ENCODE results near the gene UBE2G1.

The UBE2G1 gene

DNA sequence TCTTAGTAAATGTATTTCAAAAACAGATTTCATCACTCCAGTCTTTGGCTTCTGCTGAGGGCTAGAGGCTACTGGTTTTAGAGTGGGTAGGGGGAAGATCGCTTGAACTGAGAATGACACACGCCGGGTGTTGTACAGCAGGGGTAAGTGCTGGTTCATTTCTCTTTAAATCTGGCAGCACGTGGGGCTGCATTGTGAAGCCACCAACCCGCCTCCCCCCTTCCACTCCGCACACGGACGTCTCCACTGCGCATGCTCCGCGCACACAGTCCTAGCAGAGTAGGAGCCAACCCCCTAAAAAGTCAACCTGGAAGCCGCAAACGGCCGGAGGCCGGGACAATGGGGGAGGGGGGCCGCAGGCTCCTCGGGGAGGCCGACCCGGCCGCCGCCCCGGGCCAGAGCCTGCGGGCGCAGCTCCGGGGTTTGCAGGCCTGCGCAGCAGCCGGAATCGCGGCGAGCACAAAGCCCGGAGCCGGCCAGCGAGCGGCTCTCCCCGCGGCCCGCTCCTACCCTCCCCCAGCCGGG, 1.3 kb downstream of the UBE2G1 start:
- no peaks in the 10 kb centered on the region for H3K27me3 ChIP-seq (ENCODE audit: insufficient read depth, poor library complexity, severe bottlenecking)
- peak overlapping the region; percentile 89 for H3K27ac ChIP-seq (ENCODE audit: poor library complexity, severe bottlenecking)
- DNase-seq (ENCODE audit: low spot score), result peak; percentile 89
- no peaks in the 10 kb centered on the region for H3K9me3 ChIP-seq (ENCODE audit: severe bottlenecking)
- peaks cover 3% of the 10 kb centered on the region for H3K4me1 ChIP-seq (ENCODE audit: insufficient read depth, poor library complexity, severe bottlenecking)
- H3K36me3 ChIP-seq (ENCODE audit: low read depth), result peaks cover 23% of the 10 kb centered on the region
- H3K4me3 ChIP-seq (ENCODE audit: severe bottlenecking), result peak overlapping the region; percentile 85
- ATAC-seq (ENCODE audit: low read depth), result peak; percentile 68
- TF ChIP-seq, protein P1, sequence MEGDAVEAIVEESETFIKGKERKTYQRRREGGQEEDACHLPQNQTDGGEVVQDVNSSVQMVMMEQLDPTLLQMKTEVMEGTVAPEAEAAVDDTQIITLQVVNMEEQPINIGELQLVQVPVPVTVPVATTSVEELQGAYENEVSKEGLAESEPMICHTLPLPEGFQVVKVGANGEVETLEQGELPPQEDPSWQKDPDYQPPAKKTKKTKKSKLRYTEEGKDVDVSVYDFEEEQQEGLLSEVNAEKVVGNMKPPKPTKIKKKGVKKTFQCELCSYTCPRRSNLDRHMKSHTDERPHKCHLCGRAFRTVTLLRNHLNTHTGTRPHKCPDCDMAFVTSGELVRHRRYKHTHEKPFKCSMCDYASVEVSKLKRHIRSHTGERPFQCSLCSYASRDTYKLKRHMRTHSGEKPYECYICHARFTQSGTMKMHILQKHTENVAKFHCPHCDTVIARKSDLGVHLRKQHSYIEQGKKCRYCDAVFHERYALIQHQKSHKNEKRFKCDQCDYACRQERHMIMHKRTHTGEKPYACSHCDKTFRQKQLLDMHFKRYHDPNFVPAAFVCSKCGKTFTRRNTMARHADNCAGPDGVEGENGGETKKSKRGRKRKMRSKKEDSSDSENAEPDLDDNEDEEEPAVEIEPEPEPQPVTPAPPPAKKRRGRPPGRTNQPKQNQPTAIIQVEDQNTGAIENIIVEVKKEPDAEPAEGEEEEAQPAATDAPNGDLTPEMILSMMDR (IDR thresholded peaks at IDR 0.05; ENCODE audit: poor library complexity, severe bottlenecking), result no peak

DNA sequence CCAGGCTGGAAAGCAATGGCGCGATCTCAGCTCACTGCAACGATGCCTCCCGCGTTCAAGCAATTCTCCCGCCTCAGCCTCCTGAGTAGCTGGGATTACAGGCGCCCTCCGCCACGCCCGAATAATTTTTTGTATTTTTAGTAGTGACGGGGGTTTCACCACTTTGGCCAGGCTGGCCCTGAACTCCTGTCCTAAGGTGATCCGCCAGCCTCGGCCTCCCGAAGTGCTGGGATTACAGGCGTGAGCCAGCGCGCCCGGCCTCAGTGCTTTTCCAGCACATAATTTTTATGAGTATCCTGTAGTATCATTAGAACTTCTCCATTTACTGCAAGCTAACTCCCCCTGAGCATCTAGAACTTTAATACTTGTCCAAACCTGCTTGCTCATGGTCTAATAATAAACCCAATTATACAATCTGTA, 1.8 kb downstream of the UBE2G1 start:
- no peak for DNase-seq (ENCODE audit: low spot score)
- TF ChIP-seq, protein P1 (IDR thresholded peaks at IDR 0.05; ENCODE audit: poor library complexity, severe bottlenecking), result no peak
- Histone ChIP-seq H3K27me3 (ENCODE audit: insufficient read depth, poor library complexity, severe bottlenecking) (no peaks in the 10 kb centered on the region), H3K9me3 (ENCODE audit: severe bottlenecking) (no peaks in the 10 kb centered on the region), H3K4me1 (ENCODE audit: insufficient read depth, poor library complexity, severe bottlenecking) (peaks cover 6% of the 10 kb centered on the region), H3K27ac (ENCODE audit: poor library complexity, severe bottlenecking) (peak overlapping the region; percentile 89), H3K36me3 (ENCODE audit: low read depth) (peaks cover 23% of the 10 kb centered on the region), H3K4me3 (ENCODE audit: severe bottlenecking) (peak overlapping the region; percentile 85)
- no peak for ATAC-seq (ENCODE audit: low read depth)

DNA sequence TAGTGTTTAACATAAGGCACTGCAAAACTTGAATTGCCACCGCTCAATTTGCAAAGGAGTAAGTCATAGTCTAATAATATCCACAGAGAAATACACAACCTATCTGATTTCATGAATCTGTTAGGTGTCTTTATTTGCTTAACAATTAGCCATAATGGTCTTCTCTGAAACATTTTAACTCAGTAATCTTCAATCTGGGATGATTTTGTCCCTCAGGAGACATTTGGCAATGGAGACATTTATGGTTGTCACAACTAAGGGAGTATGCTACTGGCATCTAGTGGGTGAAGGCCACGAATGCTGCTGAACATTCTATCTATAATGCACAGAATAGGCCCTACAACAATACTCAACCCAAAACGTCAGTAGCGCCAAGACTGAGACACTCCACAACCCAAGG, 4.3 kb downstream of the UBE2G1 start:
- H3K4me1 ChIP-seq (ENCODE audit: insufficient read depth, poor library complexity, severe bottlenecking), result peaks cover 21% of the 10 kb centered on the region
- H3K9me3 ChIP-seq (ENCODE audit: severe bottlenecking), result no peaks in the 10 kb centered on the region
- H3K27ac ChIP-seq (ENCODE audit: poor library complexity, severe bottlenecking), result no peak overlapping the region
- H3K27me3 ChIP-seq (ENCODE audit: insufficient read depth, poor library complexity, severe bottlenecking), result no peaks in the 10 kb centered on the region
- TF ChIP-seq, protein P1 (IDR thresholded peaks at IDR 0.05; ENCODE audit: poor library complexity, severe bottlenecking), result no peak
- H3K36me3 ChIP-seq (ENCODE audit: low read depth), result peaks cover 29% of the 10 kb centered on the region
- ATAC-seq (ENCODE audit: low read depth) (no peak), DNase-seq (ENCODE audit: low spot score) (no peak)
- H3K4me3 ChIP-seq (ENCODE audit: severe bottlenecking), result no peak overlapping the region

DNA sequence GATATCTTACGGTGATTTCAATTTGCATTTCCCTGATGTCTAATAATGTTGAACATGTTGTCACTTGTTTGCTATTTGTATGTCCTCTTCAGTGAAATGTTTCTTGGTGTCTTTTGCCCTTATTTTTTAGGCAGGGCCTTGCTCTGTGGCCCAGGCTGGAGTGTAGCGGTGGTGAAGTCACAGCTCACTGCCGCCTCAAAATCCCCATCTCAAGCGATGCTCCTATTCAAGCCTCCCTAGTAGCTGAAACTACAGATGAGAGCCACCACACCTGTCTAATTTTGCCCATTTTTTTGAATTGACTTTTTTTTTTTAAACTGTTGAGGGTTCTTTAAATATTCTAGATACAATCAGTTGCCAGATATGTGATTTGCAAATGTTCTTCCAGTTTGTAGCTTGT, 8.3 kb downstream of the UBE2G1 start:
- peaks cover 21% of the 10 kb centered on the region for H3K4me1 ChIP-seq (ENCODE audit: insufficient read depth, poor library complexity, severe bottlenecking)
- no peaks in the 10 kb centered on the region for H3K27me3 ChIP-seq (ENCODE audit: insufficient read depth, poor library complexity, severe bottlenecking)
- H3K36me3 ChIP-seq (ENCODE audit: low read depth), result peaks cover 25% of the 10 kb centered on the region
- TF ChIP-seq, protein P1 (IDR thresholded peaks at IDR 0.05; ENCODE audit: poor library complexity, severe bottlenecking), result no peak
- DNase-seq (ENCODE audit: low spot score), result no peak
- H3K9me3 ChIP-seq (ENCODE audit: severe bottlenecking), result no peaks in the 10 kb centered on the region
- no peak overlapping the region for H3K4me3 ChIP-seq (ENCODE audit: severe bottlenecking)
- ATAC-seq (ENCODE audit: low read depth), result no peak
- H3K27ac ChIP-seq (ENCODE audit: poor library complexity, severe bottlenecking), result no peak overlapping the region

DNA sequence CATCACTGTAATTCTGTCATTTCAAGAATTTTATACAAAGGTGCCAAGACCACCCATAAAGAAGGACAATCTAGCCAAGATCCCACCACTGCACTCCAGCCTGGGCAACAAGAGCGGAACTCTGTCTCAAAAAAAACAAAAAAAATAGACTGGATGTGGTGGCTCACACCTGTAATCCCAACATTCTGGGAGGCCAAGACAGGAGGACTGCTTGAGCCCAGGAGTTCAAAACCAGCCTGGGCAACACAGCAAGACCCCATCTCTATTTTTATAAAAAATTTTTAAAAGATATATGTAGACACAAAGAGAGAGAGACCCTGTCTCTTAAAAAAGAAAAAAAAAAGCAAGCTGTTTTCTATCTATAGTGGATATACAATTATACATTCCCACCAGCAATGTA, 8.8 kb downstream of the UBE2G1 start:
- H3K4me1 ChIP-seq (ENCODE audit: insufficient read depth, poor library complexity, severe bottlenecking), result peaks cover 21% of the 10 kb centered on the region
- H3K27ac ChIP-seq (ENCODE audit: poor library complexity, severe bottlenecking), result no peak overlapping the region
- H3K9me3 ChIP-seq (ENCODE audit: severe bottlenecking), result no peaks in the 10 kb centered on the region
- ATAC-seq (ENCODE audit: low read depth) (no peak), DNase-seq (ENCODE audit: low spot score) (no peak)
- no peaks in the 10 kb centered on the region for H3K27me3 ChIP-seq (ENCODE audit: insufficient read depth, poor library complexity, severe bottlenecking)
- H3K4me3 ChIP-seq (ENCODE audit: severe bottlenecking), result no peak overlapping the region
- H3K36me3 ChIP-seq (ENCODE audit: low read depth), result peaks cover 20% of the 10 kb centered on the region
- TF ChIP-seq, protein P1 (IDR thresholded peaks at IDR 0.05; ENCODE audit: poor library complexity, severe bottlenecking), result no peak

Measured in RWPE2 (cell line).